ENCODE measurements around the gene KLK15.

Gene KLK15

DNA sequence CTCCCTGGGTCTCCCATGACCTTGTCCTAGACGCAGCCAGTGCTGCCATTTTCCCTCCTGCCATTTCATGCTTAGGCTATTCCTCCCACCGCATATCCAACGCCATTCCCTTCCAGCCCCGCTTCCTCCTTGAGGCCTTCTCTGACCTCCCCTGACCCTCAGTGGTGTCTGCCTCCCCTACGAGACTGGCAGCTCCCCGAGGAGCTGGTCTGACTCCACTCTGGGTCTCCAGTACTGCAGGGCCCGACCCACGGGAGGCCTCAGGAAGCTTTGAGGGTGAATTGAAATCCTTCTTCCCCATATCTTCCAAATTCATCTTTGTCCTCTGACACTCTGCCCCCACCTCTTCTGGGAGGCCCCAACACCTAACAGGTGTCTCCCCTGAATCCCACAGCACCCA lies 708 bp downstream of the KLK15 start:
- TF ChIP-seq, protein P1, sequence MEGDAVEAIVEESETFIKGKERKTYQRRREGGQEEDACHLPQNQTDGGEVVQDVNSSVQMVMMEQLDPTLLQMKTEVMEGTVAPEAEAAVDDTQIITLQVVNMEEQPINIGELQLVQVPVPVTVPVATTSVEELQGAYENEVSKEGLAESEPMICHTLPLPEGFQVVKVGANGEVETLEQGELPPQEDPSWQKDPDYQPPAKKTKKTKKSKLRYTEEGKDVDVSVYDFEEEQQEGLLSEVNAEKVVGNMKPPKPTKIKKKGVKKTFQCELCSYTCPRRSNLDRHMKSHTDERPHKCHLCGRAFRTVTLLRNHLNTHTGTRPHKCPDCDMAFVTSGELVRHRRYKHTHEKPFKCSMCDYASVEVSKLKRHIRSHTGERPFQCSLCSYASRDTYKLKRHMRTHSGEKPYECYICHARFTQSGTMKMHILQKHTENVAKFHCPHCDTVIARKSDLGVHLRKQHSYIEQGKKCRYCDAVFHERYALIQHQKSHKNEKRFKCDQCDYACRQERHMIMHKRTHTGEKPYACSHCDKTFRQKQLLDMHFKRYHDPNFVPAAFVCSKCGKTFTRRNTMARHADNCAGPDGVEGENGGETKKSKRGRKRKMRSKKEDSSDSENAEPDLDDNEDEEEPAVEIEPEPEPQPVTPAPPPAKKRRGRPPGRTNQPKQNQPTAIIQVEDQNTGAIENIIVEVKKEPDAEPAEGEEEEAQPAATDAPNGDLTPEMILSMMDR (IDR thresholded peaks at IDR 0.05; ENCODE audit: control insufficient read depth, extremely low read depth, insufficient read depth): no peak
- DNase-seq (ENCODE audit: low read depth): no peak

DNA sequence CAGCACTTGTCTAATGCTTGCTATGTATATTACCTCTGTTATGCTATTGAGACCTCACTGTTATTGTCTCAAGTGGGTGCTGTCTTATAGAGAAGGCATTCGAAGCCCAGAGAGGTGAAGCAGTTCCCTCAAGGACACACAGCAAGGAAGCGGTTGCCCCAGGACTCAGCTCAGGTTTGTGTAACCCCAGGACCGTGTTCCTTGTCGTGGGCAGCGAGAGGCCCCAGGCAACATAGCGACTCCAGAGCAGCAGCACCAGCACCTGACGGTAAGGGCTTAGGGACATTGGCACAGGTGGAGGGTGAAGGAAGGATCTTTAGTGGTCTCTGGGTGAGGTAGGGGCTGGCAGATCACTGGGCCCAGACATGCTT lies 2.4 kb downstream of the KLK15 start:
- TF ChIP-seq, protein P1 (IDR thresholded peaks at IDR 0.05; ENCODE audit: control insufficient read depth, extremely low read depth, insufficient read depth): no peak
- no peak overlapping the region for H3K4me3 ChIP-seq (ENCODE audit: low read depth, low read length)
- DNase-seq (ENCODE audit: low read depth): no peak

More for the DNA sequence above, 708 bp downstream of the KLK15 start:
- H3K4me3 ChIP-seq (ENCODE audit: low read depth, low read length): no peak overlapping the region

DNA sequence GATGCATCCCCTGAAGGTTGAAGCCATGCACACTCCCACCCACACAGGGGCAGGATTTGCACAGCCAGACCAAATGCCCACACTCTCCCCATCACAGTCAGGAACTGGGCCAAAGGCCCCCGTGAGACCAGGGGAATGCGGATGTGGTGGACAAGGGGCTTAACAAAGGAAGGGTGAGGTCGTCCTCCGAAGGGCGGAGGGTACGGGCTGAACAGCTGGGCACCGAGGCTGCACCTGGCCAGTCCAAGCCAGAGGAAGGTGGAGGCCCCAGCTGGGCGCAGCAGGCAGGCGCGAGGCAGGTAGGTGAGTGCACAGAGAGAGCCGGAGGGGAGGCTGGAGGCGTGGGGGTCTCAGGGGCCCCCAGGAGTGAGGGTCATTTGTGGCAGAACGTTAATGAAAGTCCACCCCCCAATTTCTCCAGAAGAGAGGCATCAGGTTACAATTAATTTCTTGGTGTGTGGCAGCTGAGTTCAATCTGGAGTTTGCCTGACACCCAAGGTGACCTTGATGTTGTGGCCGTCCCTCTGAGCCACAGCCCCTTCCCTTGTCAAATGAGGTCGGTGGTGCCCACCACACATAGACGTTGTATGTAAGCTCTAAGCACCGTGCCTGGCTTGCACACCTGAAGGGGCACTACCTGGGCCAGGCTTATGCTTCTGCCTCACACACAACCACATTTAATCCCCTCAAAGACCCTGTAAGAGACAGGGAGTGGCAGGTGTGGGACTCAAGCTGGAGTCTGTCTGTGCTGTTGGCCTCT lies 2.9 kb downstream of the KLK15 start:
- TF ChIP-seq, protein P1 (IDR thresholded peaks at IDR 0.05; ENCODE audit: control insufficient read depth, extremely low read depth, insufficient read depth): no peak
- DNase-seq (ENCODE audit: low read depth): no peak
- H3K4me3 ChIP-seq (ENCODE audit: low read depth, low read length): no peak overlapping the region

DNA sequence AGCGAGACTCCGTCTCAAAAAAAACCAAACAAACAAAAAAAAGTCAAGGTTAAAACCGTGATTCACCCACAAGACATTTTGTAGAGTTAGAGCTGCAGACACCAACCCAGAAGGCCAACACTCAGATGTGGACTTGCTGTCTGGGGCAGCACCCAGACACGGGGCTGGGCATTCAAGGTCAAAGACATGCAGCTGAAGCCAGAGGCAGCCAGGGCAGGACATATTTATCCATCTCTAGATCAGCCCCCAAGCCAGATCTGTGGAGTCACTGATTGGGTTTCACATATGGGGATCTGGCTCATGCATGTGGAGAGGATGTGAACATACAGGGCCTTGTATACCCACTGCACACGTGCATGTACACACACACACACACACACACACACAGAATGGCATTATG lies 3.6 kb downstream of the KLK15 start:
- TF ChIP-seq, protein P1 (IDR thresholded peaks at IDR 0.05; ENCODE audit: control insufficient read depth, extremely low read depth, insufficient read depth): no peak
- DNase-seq (ENCODE audit: low read depth): no peak
- no peak overlapping the region for H3K4me3 ChIP-seq (ENCODE audit: low read depth, low read length)

DNA sequence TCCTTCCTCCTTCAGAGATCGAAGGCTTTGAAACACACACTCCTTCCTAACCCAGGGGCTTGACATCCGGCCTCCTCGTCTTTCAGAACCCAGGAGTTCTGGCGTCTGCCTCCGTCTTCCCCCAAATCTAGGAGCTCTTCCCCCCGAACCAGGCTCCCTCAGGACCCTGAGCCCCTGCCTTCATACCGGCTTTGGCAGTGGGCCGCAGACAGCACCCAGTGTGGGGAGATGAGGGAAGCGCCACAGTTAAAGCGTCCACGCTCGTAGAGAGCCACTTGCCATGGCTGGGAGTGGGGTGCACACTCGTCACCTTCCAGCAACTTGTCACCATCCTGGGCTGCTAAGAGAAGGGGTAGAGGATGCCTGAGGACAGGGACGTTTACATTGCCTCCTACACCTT lies 5.9 kb downstream of the KLK15 start:
- H3K4me3 ChIP-seq (ENCODE audit: low read depth, low read length): no peak overlapping the region
- DNase-seq (ENCODE audit: low read depth): no peak
- TF ChIP-seq, protein P1 (IDR thresholded peaks at IDR 0.05; ENCODE audit: control insufficient read depth, extremely low read depth, insufficient read depth): no peak

DNA sequence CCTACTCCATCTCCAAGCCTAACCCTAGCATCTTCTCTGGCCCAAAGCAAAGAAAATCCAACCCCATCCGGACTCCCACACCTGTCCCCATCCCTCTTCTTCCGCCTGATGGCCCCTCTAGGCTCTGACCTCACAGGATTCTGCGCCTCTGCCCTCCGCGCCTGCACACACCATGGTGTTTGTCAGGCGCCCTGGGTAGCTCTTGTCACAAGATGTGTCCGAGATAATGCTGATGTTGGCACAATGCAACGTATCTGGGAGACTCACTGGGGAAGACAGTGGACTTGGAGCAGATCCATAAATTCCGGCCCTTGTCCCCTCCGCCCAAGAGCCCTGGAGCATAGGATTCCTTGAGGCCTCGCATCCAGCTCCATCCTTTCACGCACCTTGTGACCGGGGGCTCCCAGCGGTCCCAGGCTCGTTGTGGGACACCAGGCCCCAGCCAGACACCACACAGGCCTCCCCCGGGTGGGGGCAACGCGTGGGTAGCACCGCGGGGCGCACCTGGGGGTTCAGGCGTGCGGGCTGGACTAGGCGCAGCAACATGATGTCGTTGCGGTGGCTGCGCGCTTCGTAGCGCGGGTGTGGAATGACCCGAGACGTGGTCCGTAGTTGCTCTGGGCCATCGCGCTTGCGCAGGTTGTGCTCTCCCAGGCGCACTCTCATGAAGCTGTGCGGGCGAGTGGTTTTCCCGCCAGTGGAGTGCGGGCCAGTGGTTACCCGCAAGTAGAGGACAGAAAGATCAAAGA lies 6.7 kb downstream of the KLK15 start:
- TF ChIP-seq, protein P1 (IDR thresholded peaks at IDR 0.05; ENCODE audit: control insufficient read depth, extremely low read depth, insufficient read depth): no peak
- DNase-seq (ENCODE audit: low read depth): no peak

More for the DNA sequence above, 6.7 kb downstream of the KLK15 start:
- H3K4me3 ChIP-seq (ENCODE audit: low read depth, low read length): no peak overlapping the region
